Dedifferentiated amniotic fluid mesenchymal stem cell (primary cell): ENCODE data around the gene CDC25B.
A peak's percentile ranks its signal among the peaks of the same experiment; 100 is the strongest.

Experiments used
- DNase-seq: peaks from one replicate; pipeline ENCODE4 v3.0.0-alpha.2; 2016; ENCODE audit errors: extremely low spot score

Gene CDC25B

GRCh38 chr20:3764659-3765058 lies 31.5 kb upstream of the CDC25B start:
- DNase-seq = no peak

- DNase-seq = no peak
Measured at GRCh38 chr20:3765171-3765882, 30.8 kb upstream of the CDC25B start.

GRCh38 chr20:3766422-3767109 lies 29.5 kb upstream of the CDC25B start:
- DNase-seq = no peak

GRCh38 chr20:3767110-3767426 lies 29.0 kb upstream of the CDC25B start:
- DNase-seq = no peak

- peak; percentile 97 for DNase-seq
Measured at GRCh38 chr20:3767427-3768341, 28.4 kb upstream of the CDC25B start, which contains the start of gene ADISSP. ADISSP (minus strand) TSS chr20:3767753; CDS start chr20:3760100, 7,653 bp downstream.

GRCh38 chr20:3768342-3769130 lies 27.6 kb upstream of the CDC25B start:
- DNase-seq = peak; percentile 73

GRCh38 chr20:3771552-3772058 lies 24.5 kb upstream of the CDC25B start:
- no peak for DNase-seq

GRCh38 chr20:3775457-3776108 lies 20.5 kb upstream of the CDC25B start:
- no peak for DNase-seq

- DNase-seq = no peak
Measured at GRCh38 chr20:3777381-3777715, 18.8 kb upstream of the CDC25B start.

- DNase-seq = peak; percentile 24
Measured at GRCh38 chr20:3777716-3778629, 18.1 kb upstream of the CDC25B start.

GRCh38 chr20:3778976-3779375 lies 17.1 kb upstream of the CDC25B start:
- DNase-seq = no peak

GRCh38 chr20:3781153-3781910 lies 14.8 kb upstream of the CDC25B start, which contains the start of gene SPEF1:
SPEF1 (minus strand) TSS chr20:3781448; CDS start chr20:3781287, 161 bp downstream.
- DNase-seq = peak; percentile 97

GRCh38 chr20:3782597-3782996 lies 13.5 kb upstream of the CDC25B start:
- no peak for DNase-seq

GRCh38 chr20:3783068-3783489 lies 13.0 kb upstream of the CDC25B start:
- no peak for DNase-seq

GRCh38 chr20:3783511-3784195 lies 12.5 kb upstream of the CDC25B start:
- no peak for DNase-seq

- no peak for DNase-seq
Measured at GRCh38 chr20:3784216-3784853, 11.8 kb upstream of the CDC25B start.

GRCh38 chr20:3784863-3785239 lies 11.3 kb upstream of the CDC25B start:
- DNase-seq = no peak
